Parathyroid adenoma (tissue), 2 donors: Measurements from ENCODE around the gene HSF5.

Experiments
- H2AFZ ChIP-seq: fragments of 300-600 bp; sonication (generic); one replicate; pipeline ENCODE4 v1.7.0; 2017; ENCODE audit warnings: antibody characterized with exemption, mild to moderate bottlenecking
- H3K27ac ChIP-seq: fragments of 300-600 bp; sonication (generic); one replicate; pipeline ENCODE4 v1.7.0; 2017
- H3K27me3 ChIP-seq: fragments of 300-600 bp; sonication (generic); one replicate; pipeline ENCODE4 v1.7.0; 2017; ENCODE audit warnings: low read length; ENCODE audit not compliant: control insufficient read depth, insufficient read depth
- H3K36me3 ChIP-seq: fragments of 300-600 bp; sonication (generic); one replicate; pipeline ENCODE4 v1.7.0; 2017; ENCODE audit warnings: low read length; ENCODE audit not compliant: control insufficient read depth, insufficient read depth
- H3K4me1 ChIP-seq: fragments of 300-600 bp; sonication (generic); one replicate; pipeline ENCODE4 v1.7.0; 2017; ENCODE audit warnings: control low read depth
- H3K4me2 ChIP-seq: fragments of 300-600 bp; sonication (generic); one replicate; pipeline ENCODE4 v1.7.0; 2017; ENCODE audit warnings: low read length
- H3K4me3 ChIP-seq: fragments of 300-600 bp; sonication (generic); one replicate; pipeline ENCODE4 v1.7.0; 2017; ENCODE audit warnings: low read depth, low read length
- H3K79me2 ChIP-seq: fragments of 300-600 bp; sonication (generic); one replicate; pipeline ENCODE4 v1.7.0; 2017; ENCODE audit warnings: control low read depth
- H3K9ac ChIP-seq: fragments of 300-600 bp; sonication (generic); one replicate; pipeline ENCODE4 v1.7.0; 2017; ENCODE audit warnings: mild to moderate bottlenecking
- H3K9me3 ChIP-seq: fragments of 300-600 bp; sonication (generic); one replicate; pipeline ENCODE4 v1.7.0; 2017; ENCODE audit warnings: low read length; ENCODE audit not compliant: control insufficient read depth
- CTCF ChIP-seq: fragments of 300-600 bp; sonication (generic); IDR thresholded peaks from one replicate; pipeline ENCODE4 v1.7.0; 2017; ENCODE audit warnings: antibody characterized with exemption, mild to moderate bottlenecking
- donor health status: primary hyperparathyroidism.

The HSF5 gene

GRCh38 chr17:58534901-58535421, 46.8 kb upstream of the HSF5 start:
- H3K9me3 ChIP-seq: no peaks in the 10 kb centered on the region
- no peak overlapping the region for H3K9ac ChIP-seq
- no peaks in the 10 kb centered on the region for H3K36me3 ChIP-seq
- H3K79me2 ChIP-seq: no peaks in the 10 kb centered on the region
- no peak for TF ChIP-seq CTCF
- no peak overlapping the region for H2AFZ ChIP-seq
- H3K27me3 ChIP-seq: no peaks in the 10 kb centered on the region
- H3K4me3 ChIP-seq: no peak overlapping the region
- H3K27ac ChIP-seq: no peak overlapping the region
- H3K4me1 ChIP-seq: peaks cover 14% of the 10 kb centered on the region
- no peak overlapping the region for H3K4me2 ChIP-seq

- Histone ChIP-seq H3K4me1 (peaks cover 14% of the 10 kb centered on the region), H3K9me3 (no peaks in the 10 kb centered on the region), H3K79me2 (no peaks in the 10 kb centered on the region), H3K4me2 (no peak overlapping the region), H2AFZ (no peak overlapping the region), H3K27ac (no peak overlapping the region), H3K27me3 (no peaks in the 10 kb centered on the region), H3K9ac (no peak overlapping the region), H3K36me3 (no peaks in the 10 kb centered on the region), H3K4me3 (no peak overlapping the region)
- TF ChIP-seq CTCF: no peak
These were observed 46.1 kb upstream of the HSF5 start for GRCh38 chr17:58534331-58534730.

- Histone ChIP-seq H3K9ac (no peak overlapping the region), H3K9me3 (no peaks in the 10 kb centered on the region), H3K27me3 (no peaks in the 10 kb centered on the region)
These were observed 45.5 kb upstream of the HSF5 start for GRCh38 chr17:58533616-58534188.

GRCh38 chr17:58532555-58532951, 44.3 kb upstream of the HSF5 start:
- no peaks in the 10 kb centered on the region for H3K36me3 ChIP-seq
- no peaks in the 10 kb centered on the region for H3K27me3 ChIP-seq
- H2AFZ ChIP-seq: peak overlapping the region; percentile 82
- no peak overlapping the region for H3K27ac ChIP-seq
- H3K9ac ChIP-seq: no peak overlapping the region
- no peaks in the 10 kb centered on the region for H3K79me2 ChIP-seq
- no peak for TF ChIP-seq CTCF
- H3K4me1 ChIP-seq: peaks cover 14% of the 10 kb centered on the region
- H3K4me3 ChIP-seq: peak overlapping the region; percentile 42
- H3K9me3 ChIP-seq: no peaks in the 10 kb centered on the region
- peak overlapping the region; percentile 65 for H3K4me2 ChIP-seq

More at GRCh38 chr17:58533616-58534188, 45.5 kb upstream of the HSF5 start:
- Histone ChIP-seq H3K4me1 (peaks cover 14% of the 10 kb centered on the region), H3K36me3 (no peaks in the 10 kb centered on the region), H3K4me2 (no peak overlapping the region), H2AFZ (no peak overlapping the region), H3K27ac (no peak overlapping the region), H3K4me3 (no peak overlapping the region), H3K79me2 (no peaks in the 10 kb centered on the region)
- no peak for TF ChIP-seq CTCF
